HepG2 (cell line): ENCODE measurements around the gene NFATC1.

Experiments used
- CHCHD3 ChIP-seq: sonication (generic); formaldehyde crosslinking; IDR thresholded peaks from 2 replicates; pipeline ENCODE4 v1.8.0; 2022; ENCODE audit warnings: mild to moderate bottlenecking, missing genetic modification reagents, moderate library complexity
- CTCF ChIP-seq: sonication (generic); formaldehyde crosslinking; IDR thresholded peaks from 2 replicates; pipeline ENCODE4 v1.5.0; 2020; ENCODE audit warnings: mild to moderate bottlenecking, missing genetic modification reagents, moderate library complexity
- EZH2 ChIP-seq: conservative IDR thresholded peaks from 2 replicates; pipeline ENCODE4 v1.6.1; 2012; ENCODE audit warnings: mild to moderate bottlenecking, low read depth, low read length, moderate library complexity
- HOXA5 ChIP-seq: sonication (generic); formaldehyde crosslinking; IDR thresholded peaks from 2 replicates; pipeline ENCODE4 v1.4.0; 2020; ENCODE audit warnings: missing genetic modification reagents
- PATZ1 ChIP-seq: sonication (generic); formaldehyde crosslinking; IDR thresholded peaks from 2 replicates; pipeline ENCODE4 v1.4.0; 2020; ENCODE audit warnings: missing genetic modification reagents
- RELA ChIP-seq: sonication (generic); formaldehyde crosslinking; IDR thresholded peaks from 2 replicates; pipeline ENCODE4 v1.4.0; 2020; ENCODE audit warnings: missing genetic modification reagents
- TF ChIP-seq, protein P1 (sequence below): sonication (generic); formaldehyde crosslinking; IDR thresholded peaks from 2 replicates; pipeline ENCODE4 v1.8.0; 2022; ENCODE audit warnings: mild to moderate bottlenecking, missing genetic modification reagents, borderline replicate concordance

GRCh38 chr18:79533591-79533990, 137.9 kb downstream of the NFATC1 start:
- no peak for TF ChIP-seq CHCHD3
- TF ChIP-seq, protein P1, sequence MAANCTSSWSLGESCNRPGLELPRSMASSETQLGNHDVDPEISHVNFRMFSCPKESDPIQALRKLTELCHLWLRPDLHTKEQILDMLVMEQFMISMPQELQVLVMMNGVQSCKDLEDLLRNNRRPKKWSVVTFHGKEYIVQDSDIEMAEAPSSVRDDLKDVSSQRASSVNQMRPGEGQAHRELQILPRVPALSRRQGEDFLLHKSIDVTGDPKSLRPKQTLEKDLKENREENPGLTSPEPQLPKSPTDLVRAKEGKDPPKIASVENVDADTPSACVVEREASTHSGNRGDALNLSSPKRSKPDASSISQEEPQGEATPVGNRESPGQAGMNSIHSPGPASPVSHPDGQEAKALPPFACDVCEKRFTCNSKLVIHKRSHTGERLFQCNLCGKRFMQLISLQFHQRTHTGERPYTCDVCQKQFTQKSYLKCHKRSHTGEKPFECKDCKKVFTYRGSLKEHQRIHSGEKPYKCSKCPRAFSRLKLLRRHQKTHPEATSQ (CRISPR knock-in tag), result no peak
- no peak for TF ChIP-seq CTCF (CRISPR knock-in tag)
- TF ChIP-seq RELA, result no peak
- no peak for TF ChIP-seq HOXA5 (CRISPR knock-in tag)
- TF ChIP-seq PATZ1, result no peak
- TF ChIP-seq EZH2, result no peak
